GM12891 (cell line): Measurements from ENCODE around the gene RHBDD2.

Source experiments
- PAX5 ChIP-seq: IDR thresholded peaks from 2 replicates; pipeline ENCODE4 v1.6.1; 2011; ENCODE audit warnings: low read length, moderate library complexity, mild to moderate bottlenecking; ENCODE audit not compliant: insufficient read depth, severe bottlenecking
- POLR2A ChIP-seq: IDR thresholded peaks from 2 replicates; pipeline ENCODE4 v1.6.1; 2011; ENCODE audit warnings: low read depth, low read length, control low read depth
- POLR2AphosphoS5 ChIP-seq: IDR thresholded peaks from 2 replicates; pipeline ENCODE4 v1.6.1; 2011; ENCODE audit warnings: low read depth, low read length, control low read depth
- SPI1 ChIP-seq: IDR thresholded peaks from 2 replicates; pipeline ENCODE4 v1.6.1; 2011; ENCODE audit warnings: low read depth, low read length, control low read depth
- TAF1 ChIP-seq: IDR thresholded peaks from 2 replicates; pipeline ENCODE4 v1.6.1; 2011; ENCODE audit warnings: low read depth, low read length, control low read depth

- TF ChIP-seq TAF1 (no peak), POLR2AphosphoS5 (no peak), POLR2A (no peak), SPI1 (no peak), PAX5 (no peak)
Observed at GRCh38 chr7:75900617-75901315, 21.9 kb downstream of the RHBDD2 start.
